AG04449 (cell line): ENCODE data around the gene TRRAP.

Experiments used
- CTCF ChIA-PET: fragments of 350-600 bp; formaldehyde crosslinking; extraction: SDS; loops from one replicate; lab custom pipeline; 2021; ENCODE audit warnings: antibody characterized with exemption; lab: Yijun Ruan, JAX
- POLR2A ChIA-PET: fragments of 400-600, 350-600 bp; formaldehyde crosslinking; extraction: SDS; loops from one replicate; lab custom pipeline; 2020; ENCODE audit warnings: antibody characterized with exemption, inconsistent platforms; lab: Yijun Ruan, JAX
- DNase-seq: peaks from one replicate; pipeline ENCODE4 v3.0.0-alpha.2; 2010; ENCODE audit warnings: low read depth, low spot score
- H3K4me3 ChIP-seq: 2 replicates; pipeline ENCODE4 v1.5.1; 2011; ENCODE audit warnings: low read depth, mild to moderate bottlenecking, control low read depth, low read length
- CTCF ChIP-seq: IDR thresholded peaks from one replicate; pipeline ENCODE4 v1.5.1; 2011; ENCODE audit warnings: mild to moderate bottlenecking, moderate library complexity, low read length, control low read depth, inconsistent platforms; ENCODE audit not compliant: insufficient read depth; ENCODE audit errors: missing control alignments

Gene TRRAP

GRCh38 chr7:98970805-98971204 is 92.5 kb downstream of the TRRAP start:
- TF ChIP-seq CTCF = no peak
- DNase-seq = no peak
- ChIA-PET POLR2A (no interaction called here), CTCF (interaction anchor here (0.9 kb wide), 1 partner anchor 343 kb away, joined by 3 read pairs; no protein-coding TSS in a partner anchor)
- no peak overlapping the region for H3K4me3 ChIP-seq

- POLR2A ChIA-PET = no interaction called here
- H3K4me3 ChIP-seq = no peak overlapping the region
- no peak for DNase-seq
- CTCF ChIA-PET = no interaction called here
- TF ChIP-seq CTCF = no peak
Measured at GRCh38 chr7:98974205-98974604, 95.9 kb downstream of the TRRAP start.

GRCh38 chr7:98974906-98975816 is 96.8 kb downstream of the TRRAP start:
- DNase-seq = no peak
- ChIA-PET CTCF (no interaction called here), POLR2A (no interaction called here)
- no peak overlapping the region for H3K4me3 ChIP-seq
- TF ChIP-seq CTCF = no peak

GRCh38 chr7:98976396-98977185 is 98.3 kb downstream of the TRRAP start:
- CTCF ChIA-PET = no interaction called here
- TF ChIP-seq CTCF = no peak
- no peak overlapping the region for H3K4me3 ChIP-seq
- POLR2A ChIA-PET = no interaction called here
- DNase-seq = no peak

GRCh38 chr7:98978672-98979071 is 100.3 kb downstream of the TRRAP start:
- POLR2A ChIA-PET = no interaction called here
- TF ChIP-seq CTCF = no peak
- DNase-seq = no peak
- CTCF ChIA-PET = interaction anchor here (1.9 kb wide), 1 partner anchor 20 kb away, joined by 6 read pairs; no protein-coding TSS in a partner anchor
- no peak overlapping the region for H3K4me3 ChIP-seq

GRCh38 chr7:98981701-98982100 is 103.4 kb downstream of the TRRAP start:
- ChIA-PET CTCF (no interaction called here), POLR2A (no interaction called here)
- no peak for DNase-seq
- H3K4me3 ChIP-seq = no peak overlapping the region
- TF ChIP-seq CTCF = no peak
